HG03103 (cell line): Measurements from ENCODE around the gene ILK.

ENCODE experiments used
- ATAC-seq: cut with Tn5 transposase; IDR thresholded peaks from one replicate; pipeline ENCODE4 v1.9.1; 2021; ENCODE audit warnings: low read depth; ENCODE audit not compliant: unreplicated experiment

ILK gene

GRCh38 chr11:6654281-6655019 is 50.9 kb downstream of the ILK start:
- ATAC-seq, result no peak

GRCh38 chr11:6655020-6655789 is 51.6 kb downstream of the ILK start:
- ATAC-seq, result no peak

- no peak for ATAC-seq
Observed at GRCh38 chr11:6655790-6656583, 52.4 kb downstream of the ILK start, which contains the start of gene DCHS1. TSS of gene DCHS1 (minus strand) at chr11:6655809. CDS start at chr11:6641613, 14,196 bp downstream.

GRCh38 chr11:6656584-6656915 is 53.0 kb downstream of the ILK start:
- no peak for ATAC-seq

DNA sequence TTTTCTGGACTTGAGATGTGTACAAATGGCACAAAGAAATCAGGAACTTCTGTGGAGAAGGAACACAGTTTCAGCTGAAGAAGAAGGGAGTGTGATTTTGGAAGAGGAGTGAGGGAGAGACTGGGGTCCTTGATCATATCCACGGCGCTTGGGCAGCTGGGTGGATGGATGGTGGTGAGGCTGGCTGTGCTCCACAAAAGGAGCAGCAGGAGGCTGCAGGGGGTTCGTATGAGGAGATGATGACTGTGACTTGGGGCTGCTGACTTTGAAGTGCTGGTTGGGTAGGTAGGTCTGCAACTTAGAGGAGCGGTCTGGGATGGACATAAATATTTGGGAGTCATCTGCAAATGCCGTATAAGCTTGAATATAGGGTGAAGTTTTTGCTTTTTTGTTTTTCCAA is 53.4 kb downstream of the ILK start:
- no peak for ATAC-seq

- ATAC-seq, result no peak
Observed at GRCh38 chr11:6657346-6657745, 53.8 kb downstream of the ILK start.

GRCh38 chr11:6658647-6659046 is 55.1 kb downstream of the ILK start:
- ATAC-seq, result no peak
